Mesothelial cell of epicardium (in vitro differentiated cells): Measurements from ENCODE around the gene HYOU1. TPM values are rescaled to one million over a fixed set of nuclear protein-coding genes. Genes with fewer than 3 reads are reported as not detected.

Source experiments
- DNase-seq, 2 experiments: peaks; one replicate each; pipeline ENCODE4 v3.0.0; 2021; ENCODE audit warnings: low spot score in 2 of 2; ENCODE audit not compliant: unreplicated experiment in 2 of 2
- H3K27ac Mint-ChIP-seq: 2 replicates; pipeline ENCODE4 v1.8.0; 2021; ENCODE audit warnings: mixed read lengths
- H3K27me3 Mint-ChIP-seq: 2 replicates; pipeline ENCODE4 v1.8.0; 2021; ENCODE audit warnings: low read depth, mixed read lengths
- H3K36me3 Mint-ChIP-seq: 2 replicates; pipeline ENCODE4 v1.8.0; 2021; ENCODE audit warnings: mixed read lengths
- H3K4me1 Mint-ChIP-seq: 2 replicates; pipeline ENCODE4 v1.8.0; 2021; ENCODE audit warnings: mixed read lengths
- H3K4me3 Mint-ChIP-seq: 2 replicates; pipeline ENCODE4 v1.8.0; 2021; ENCODE audit warnings: mild to moderate bottlenecking, moderate library complexity, mixed read lengths
- H3K9me3 Mint-ChIP-seq: 2 replicates; pipeline ENCODE4 v1.8.0; 2021; ENCODE audit warnings: mixed read lengths
- CTCF ChIP-seq: fragments of 200-600 bp; sonication (generic); IDR thresholded peaks from one replicate; pipeline ENCODE4 v1.5.0; 2021; ENCODE audit warnings: antibody characterized with exemption; ENCODE audit not compliant: unreplicated experiment
- total RNA-seq: library from RNA; stranded (reverse); gene quantifications from 3 replicates; pipeline ENCODE4 v1.2.1, GENCODE V29; 2021

Gene HYOU1
- total RNA-seq, 1 donor from 2014 or later: 133 TPM

- H3K27me3 Mint-ChIP-seq: no peaks in the 10 kb centered on the region
- peaks cover 31% of the 10 kb centered on the region for H3K36me3 Mint-ChIP-seq
- no peak for DNase-seq
- no peaks in the 10 kb centered on the region for H3K9me3 Mint-ChIP-seq
- no peak overlapping the region for H3K4me3 Mint-ChIP-seq
- H3K27ac Mint-ChIP-seq: no peak overlapping the region
- no peaks in the 10 kb centered on the region for H3K4me1 Mint-ChIP-seq
- TF ChIP-seq CTCF: no peak
Measured at GRCh38 chr11:119078675-119079420, 21.8 kb upstream of the HYOU1 start.

- Mint-ChIP-seq H3K27ac (no peak overlapping the region), H3K27me3 (no peaks in the 10 kb centered on the region), H3K9me3 (no peaks in the 10 kb centered on the region), H3K4me3 (no peak overlapping the region), H3K36me3 (peaks cover 35% of the 10 kb centered on the region), H3K4me1 (no peaks in the 10 kb centered on the region)
- DNase-seq: no peak
- TF ChIP-seq CTCF: no peak
Measured at GRCh38 chr11:119077839-119078238, 20.8 kb upstream of the HYOU1 start.

- Mint-ChIP-seq H3K9me3 (no peaks in the 10 kb centered on the region), H3K27me3 (no peaks in the 10 kb centered on the region), H3K4me3 (peak within 1 kb of the TSS; percentile 90), H3K36me3 (peaks cover 4% of the 10 kb centered on the region), H3K4me1 (peaks cover 17% of the 10 kb centered on the region), H3K27ac (peak within 1 kb of the TSS; percentile 96)
- peak; percentile 97 to 98 for DNase-seq
- no peak for TF ChIP-seq CTCF
Measured at GRCh38 chr11:119067371-119068222, 10.6 kb upstream of the HYOU1 start, which contains the start of gene VPS11. TSS of gene VPS11 (plus strand) at chr11:119067818. CDS start at chr11:119067824, 6 bp downstream.

GRCh38 chr11:119065369-119065768, 8.4 kb upstream of the HYOU1 start:
- no peak for DNase-seq
- no peak for TF ChIP-seq CTCF
- H3K9me3 Mint-ChIP-seq: no peaks in the 10 kb centered on the region
- H3K4me3 Mint-ChIP-seq: no peak overlapping the region
- H3K27me3 Mint-ChIP-seq: no peaks in the 10 kb centered on the region
- H3K27ac Mint-ChIP-seq: no peak overlapping the region
- peaks cover 4% of the 10 kb centered on the region for H3K36me3 Mint-ChIP-seq
- H3K4me1 Mint-ChIP-seq: peaks cover 17% of the 10 kb centered on the region

- no peak for TF ChIP-seq CTCF
- no peak overlapping the region for H3K27ac Mint-ChIP-seq
- H3K36me3 Mint-ChIP-seq: peaks cover 2% of the 10 kb centered on the region
- DNase-seq: no peak
- no peaks in the 10 kb centered on the region for H3K9me3 Mint-ChIP-seq
- no peaks in the 10 kb centered on the region for H3K27me3 Mint-ChIP-seq
- no peak overlapping the region for H3K4me3 Mint-ChIP-seq
- H3K4me1 Mint-ChIP-seq: peaks cover 15% of the 10 kb centered on the region
Measured at GRCh38 chr11:119062779-119063178, 5.8 kb upstream of the HYOU1 start.
